ENCODE measurements around the gene NAIP.
"Not testable (repeated sequence)": the region's sequence is repeated elsewhere in the genome, so short reads cannot be mapped to it uniquely, and the experiment has no call there.

The NAIP gene

DNA sequence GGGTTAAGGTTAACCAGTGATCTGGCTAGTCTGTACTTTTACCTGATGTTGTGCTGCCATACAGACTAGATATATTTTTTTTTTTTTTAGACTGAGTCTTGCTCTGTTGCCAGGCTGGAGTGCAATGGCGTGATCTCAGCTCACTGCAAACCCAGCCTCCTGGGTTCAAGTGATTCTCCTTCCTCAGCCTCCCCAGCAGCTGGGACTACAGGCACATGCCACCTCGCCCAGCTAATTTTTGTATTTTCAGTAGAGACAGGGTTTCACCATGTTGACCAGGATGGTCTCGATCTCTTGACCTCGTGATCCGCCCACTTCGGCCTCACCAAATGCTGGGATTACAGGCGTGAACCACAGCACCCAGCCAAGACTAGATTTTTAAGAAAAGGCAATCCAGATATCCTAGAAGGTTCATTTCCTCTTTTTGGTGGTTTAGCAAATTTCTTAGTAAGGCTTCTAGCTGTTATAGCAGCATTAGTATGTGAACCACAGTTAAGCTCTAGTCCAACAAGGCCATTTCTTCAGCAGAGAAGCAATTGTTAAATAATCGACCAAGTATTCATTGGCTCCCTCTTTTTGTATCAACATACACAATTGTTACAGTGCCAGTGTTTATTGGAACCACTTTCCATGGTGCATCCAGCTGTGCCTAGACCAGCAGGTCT is at the start of gene NAIP:
Gene NAIP, minus strand, starts transcription at position 51 of the 665 bp plus-strand sequence. CDS start 12,424 bp downstream, outside the sequence.
- DNase-seq (ENCODE audit: low spot score) = not testable (repeated sequence)

DNA sequence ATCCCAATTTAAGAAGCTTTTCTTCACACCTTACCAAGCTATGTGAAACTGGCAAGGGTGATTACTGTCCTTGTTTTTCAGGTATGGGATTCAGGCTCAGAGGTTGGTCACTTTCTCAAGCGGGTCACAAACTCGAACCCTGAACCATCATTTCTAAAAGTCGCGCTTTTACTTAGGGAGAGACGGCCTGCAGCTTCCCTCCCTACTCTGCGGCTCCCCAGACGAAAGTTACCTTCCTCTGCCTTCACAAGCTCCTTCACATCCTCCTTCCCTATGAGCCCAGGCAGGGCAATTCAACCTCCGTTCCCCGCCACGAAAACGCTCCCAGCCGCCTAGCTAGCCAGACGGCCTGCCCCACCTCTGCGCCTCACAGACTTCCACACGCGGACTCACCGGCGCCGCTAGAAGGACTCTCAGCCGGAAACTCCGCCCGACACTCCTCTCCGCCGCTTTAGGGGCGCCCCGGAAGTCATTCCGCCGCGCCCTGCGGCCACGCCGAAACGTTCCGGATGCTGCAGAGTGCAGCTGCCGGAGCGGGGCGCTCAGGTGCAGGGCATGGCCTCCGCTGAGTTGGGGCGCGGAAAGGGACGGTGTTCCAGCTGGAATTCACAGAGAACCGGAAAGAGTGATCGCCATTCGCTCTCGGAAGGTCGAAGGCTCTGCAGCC is 42.3 kb upstream of the NAIP start, which contains the start of gene GTF2H2:
Gene GTF2H2, minus strand, starts transcription at position 415 of the 667 bp plus-strand sequence. CDS start 4,913 bp downstream, outside the sequence.
- not testable (repeated sequence) for DNase-seq (ENCODE audit: low spot score)

- not testable (repeated sequence) for DNase-seq (ENCODE audit: low spot score)
Observed at GRCh38 chr5:71061322-71061721, 36.2 kb upstream of the NAIP start.

- not testable (repeated sequence) for DNase-seq (ENCODE audit: low spot score)
Observed at GRCh38 chr5:71059426-71059825, 34.3 kb upstream of the NAIP start.

GRCh38 chr5:71044808-71045207 is 19.7 kb upstream of the NAIP start:
- not testable (repeated sequence) for DNase-seq (ENCODE audit: low spot score)

DNA sequence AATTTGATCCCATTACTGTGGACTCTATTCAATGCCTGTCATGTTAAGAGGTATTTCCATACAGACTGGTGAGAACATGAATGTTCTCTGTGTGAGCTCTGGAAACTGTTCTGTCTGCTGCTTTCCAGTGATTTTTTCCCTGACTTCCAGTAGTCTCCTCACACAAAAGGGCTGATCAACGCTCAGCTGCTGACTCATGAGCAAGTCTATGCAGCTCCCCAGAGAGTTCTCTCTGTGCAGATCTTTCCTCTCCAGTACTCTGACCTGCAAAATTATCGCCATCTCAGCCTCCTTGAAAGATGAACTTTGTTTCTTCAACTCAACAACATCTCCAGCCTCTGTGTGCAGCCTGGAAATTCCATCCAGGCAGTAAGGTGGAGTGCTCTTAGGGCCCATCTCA is 19.0 kb upstream of the NAIP start:
- DNase-seq (ENCODE audit: low spot score) = not testable (repeated sequence)

- not testable (repeated sequence) for DNase-seq (ENCODE audit: low spot score)
Observed at GRCh38 chr5:71031046-71031776, 6.1 kb upstream of the NAIP start.

- not testable (repeated sequence) for DNase-seq (ENCODE audit: low spot score)
Observed at GRCh38 chr5:71020643-71021042, 4.5 kb downstream of the NAIP start.

- DNase-seq (ENCODE audit: low spot score) = not testable (repeated sequence)
Observed at GRCh38 chr5:71018376-71019005, 6.6 kb downstream of the NAIP start.

- DNase-seq (ENCODE audit: low spot score) = no peak
Observed at GRCh38 chr5:71014176-71014575, 11.0 kb downstream of the NAIP start.

DNA sequence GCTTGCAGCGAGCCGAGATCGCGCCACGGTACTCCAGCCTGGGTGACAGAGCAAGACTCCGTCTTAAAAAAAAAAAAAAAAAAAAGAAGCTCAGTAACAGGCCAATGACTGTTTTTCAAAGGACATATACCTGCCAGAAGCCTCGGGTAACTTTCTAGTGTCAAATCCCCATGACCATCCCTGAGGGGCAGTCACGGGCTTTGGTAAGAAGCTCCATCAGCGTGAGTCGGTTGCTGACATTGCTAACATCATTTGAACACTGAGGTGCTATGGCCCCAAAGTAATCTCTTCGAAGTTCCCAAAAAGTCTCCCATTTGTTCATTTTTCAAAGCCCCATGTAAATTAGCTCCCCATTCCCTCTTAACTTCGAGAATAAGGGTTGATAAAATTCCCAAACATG is 11.6 kb downstream of the NAIP start:
- no peak for DNase-seq (ENCODE audit: low spot score)

- no peak for DNase-seq (ENCODE audit: low spot score)
Observed at GRCh38 chr5:71011194-71011792, 13.8 kb downstream of the NAIP start.

DNA sequence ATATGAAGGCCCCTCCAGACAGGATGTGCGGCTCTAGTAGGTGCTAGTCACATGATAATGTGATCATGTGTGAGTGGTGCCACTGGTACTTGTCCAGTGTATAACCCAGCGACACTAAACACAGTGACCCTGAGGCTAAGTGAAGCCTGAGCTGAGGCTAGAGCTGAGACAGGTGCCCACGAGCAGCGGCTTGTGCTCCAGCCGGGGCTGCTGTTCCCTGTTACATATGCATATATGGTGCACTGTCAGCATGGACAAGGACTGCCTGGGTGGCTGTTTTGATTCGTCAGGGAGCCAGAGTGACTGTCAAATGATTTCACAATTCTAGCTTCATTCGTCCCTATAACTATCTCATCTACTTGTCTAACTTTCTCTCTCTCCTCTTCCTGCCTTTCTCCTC is 18.2 kb downstream of the NAIP start:
- DNase-seq (ENCODE audit: low spot score) = not testable (repeated sequence)

- DNase-seq (ENCODE audit: low spot score) = not testable (repeated sequence)
Observed at GRCh38 chr5:70984882-70985281, 40.3 kb downstream of the NAIP start.

DNA sequence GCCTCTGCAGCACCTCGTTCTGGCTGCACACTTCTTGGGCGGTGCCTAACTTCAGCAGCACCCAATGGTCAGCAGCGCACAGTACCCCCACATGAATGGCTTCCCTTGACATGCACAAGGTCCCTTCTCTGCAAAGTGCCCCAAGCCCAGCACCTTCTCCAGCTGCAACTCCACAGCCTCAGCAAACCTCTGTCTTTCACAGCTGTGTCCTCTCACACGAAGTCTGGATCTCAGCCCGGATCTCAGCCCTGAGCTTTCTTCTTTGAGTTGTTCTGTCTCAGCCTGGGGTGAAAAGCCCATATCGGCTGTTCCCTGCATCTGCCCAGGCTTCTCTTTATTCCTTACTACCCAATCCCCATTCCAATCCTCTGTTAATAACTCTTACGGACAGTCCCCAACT is 57.9 kb downstream of the NAIP start:
- DNase-seq (ENCODE audit: low spot score) = not testable (repeated sequence)

- not testable (repeated sequence) for DNase-seq (ENCODE audit: low spot score)
Observed at GRCh38 chr5:70964531-70964930, 60.6 kb downstream of the NAIP start.

DNA sequence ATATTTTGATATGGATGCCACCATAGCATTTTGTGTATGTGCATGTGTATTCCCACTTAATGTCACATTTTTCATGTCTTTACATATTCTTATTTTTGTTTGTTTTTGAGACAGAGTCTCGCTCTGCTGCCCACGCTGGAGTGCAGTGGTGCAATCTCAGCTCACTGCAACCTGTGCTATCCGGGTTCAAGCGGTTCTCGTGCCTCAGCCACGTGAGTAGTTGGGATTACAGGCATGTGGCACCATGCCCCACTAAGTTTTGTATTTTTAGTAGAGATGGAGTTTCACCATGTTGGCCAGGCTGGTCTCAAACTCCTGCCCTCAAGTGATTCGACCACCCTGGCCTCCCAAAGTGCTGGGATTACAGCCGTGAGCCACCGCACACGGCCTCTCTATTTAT is 72.1 kb downstream of the NAIP start:
- DNase-seq (ENCODE audit: low spot score) = not testable (repeated sequence)

DNA sequence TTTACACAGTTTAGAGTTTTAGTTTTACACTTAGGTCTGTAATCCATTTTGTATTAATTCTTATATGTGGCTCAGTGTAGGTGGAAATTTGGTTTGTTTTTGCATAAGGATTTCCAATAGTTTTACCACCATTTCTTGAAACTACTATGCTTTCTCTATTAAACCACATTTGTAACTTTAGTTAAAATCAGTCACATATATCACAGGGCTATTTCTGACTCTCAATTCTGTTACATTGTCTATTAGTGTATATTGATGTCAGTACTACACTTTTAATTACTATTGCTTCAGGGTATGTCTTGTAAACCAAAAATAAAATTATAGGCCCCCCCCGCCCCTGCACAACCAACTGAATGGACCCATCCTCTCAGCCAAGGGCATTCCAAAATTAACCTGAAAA is 92.6 kb downstream of the NAIP start:
- DNase-seq (ENCODE audit: low spot score) = not testable (repeated sequence)

DNA sequence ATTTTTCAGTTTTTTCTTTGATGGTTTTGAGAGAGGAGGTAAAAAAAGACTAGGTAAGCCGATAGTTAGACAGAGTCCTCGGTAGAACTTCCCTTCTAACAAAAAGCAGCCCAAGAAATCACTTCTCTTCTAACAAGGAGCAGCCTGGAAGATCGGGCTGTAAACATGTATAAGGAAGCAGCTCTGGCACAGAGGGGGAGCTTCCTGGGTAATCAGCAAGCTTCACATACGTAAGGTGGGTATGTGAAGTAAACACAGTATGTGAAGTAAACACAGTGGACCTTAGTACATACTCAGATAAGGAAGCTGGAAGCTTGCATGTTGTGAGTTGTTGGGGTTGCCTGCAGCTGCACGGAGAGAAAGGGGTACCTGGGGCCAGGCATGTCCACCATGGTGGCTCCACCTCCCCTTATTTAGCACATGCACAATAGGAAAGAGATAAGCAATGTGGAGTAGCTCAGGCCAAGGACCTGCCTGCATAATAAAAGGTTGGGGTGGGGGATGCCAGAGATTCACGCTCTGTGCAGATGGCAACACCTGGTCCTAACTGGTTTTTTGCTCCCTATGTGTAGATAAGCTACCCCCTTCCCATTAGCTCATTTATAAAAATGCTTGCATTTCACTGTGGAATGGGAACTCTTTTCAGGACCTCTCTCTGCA is 93.3 kb downstream of the NAIP start:
- not testable (repeated sequence) for DNase-seq (ENCODE audit: low spot score)

DNA sequence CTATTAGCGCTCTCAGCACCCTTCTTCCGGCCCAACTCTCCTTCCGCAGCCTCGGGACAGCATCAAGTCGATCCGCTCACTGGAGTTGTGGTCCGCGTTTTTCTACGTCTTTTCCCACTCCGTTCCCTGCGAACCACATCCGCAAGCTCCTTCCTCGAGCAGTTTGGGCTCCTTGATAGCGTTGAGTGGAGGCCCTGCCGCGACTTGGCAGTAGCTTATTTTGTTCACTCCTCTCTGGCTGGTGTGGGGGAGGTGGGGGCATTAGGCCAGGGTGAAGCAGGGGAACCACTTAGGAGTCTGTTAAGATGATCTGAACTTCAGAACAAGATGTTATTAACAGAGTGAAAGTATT is 100.0 kb downstream of the NAIP start:
- DNase-seq (ENCODE audit: low spot score) = not testable (repeated sequence)
